ENCODE measurements around the gene DGKG.

DGKG gene

DNA sequence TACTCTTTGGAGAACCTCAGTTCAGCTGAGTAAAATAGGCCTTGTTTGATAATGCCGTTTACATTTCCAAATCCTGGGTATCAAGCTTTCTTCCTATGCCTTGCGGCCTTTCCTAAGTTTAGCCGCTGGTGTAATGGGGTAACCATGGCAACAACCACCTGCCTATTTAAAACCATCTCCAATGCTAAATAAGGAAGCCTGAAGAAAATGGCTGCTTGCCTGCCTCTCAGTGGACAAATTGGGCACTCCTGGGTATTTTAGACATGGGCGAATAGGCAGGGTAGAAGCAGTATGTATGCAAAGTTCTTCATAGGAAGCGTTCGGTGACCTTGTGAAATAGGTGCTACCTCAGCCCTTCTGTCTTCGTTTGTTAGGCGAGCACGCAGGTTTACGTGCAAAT lies 122.7 kb downstream of the DGKG start:
- DNase-seq (ENCODE audit: low spot score), result no peak

DNA sequence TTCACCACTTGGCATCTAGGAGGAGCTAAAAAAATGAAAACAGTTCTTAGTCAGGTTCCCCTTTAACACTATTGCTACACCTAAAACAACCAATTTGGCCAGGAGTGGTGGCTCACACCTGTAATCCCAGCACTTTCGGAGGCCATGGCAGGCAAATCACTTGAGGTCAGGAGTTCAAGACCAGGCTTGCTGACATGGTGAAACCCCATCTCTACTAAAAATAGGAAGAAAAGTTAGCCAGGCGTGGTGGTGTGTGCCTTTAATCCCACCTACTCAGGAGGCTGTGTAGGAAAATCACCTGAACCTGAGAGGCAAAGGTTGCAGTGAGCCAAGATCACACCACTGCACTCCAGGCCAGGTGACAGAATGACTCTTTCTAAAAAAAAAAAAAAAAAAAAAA lies 124.1 kb downstream of the DGKG start:
- DNase-seq (ENCODE audit: low spot score), result no peak

DNA sequence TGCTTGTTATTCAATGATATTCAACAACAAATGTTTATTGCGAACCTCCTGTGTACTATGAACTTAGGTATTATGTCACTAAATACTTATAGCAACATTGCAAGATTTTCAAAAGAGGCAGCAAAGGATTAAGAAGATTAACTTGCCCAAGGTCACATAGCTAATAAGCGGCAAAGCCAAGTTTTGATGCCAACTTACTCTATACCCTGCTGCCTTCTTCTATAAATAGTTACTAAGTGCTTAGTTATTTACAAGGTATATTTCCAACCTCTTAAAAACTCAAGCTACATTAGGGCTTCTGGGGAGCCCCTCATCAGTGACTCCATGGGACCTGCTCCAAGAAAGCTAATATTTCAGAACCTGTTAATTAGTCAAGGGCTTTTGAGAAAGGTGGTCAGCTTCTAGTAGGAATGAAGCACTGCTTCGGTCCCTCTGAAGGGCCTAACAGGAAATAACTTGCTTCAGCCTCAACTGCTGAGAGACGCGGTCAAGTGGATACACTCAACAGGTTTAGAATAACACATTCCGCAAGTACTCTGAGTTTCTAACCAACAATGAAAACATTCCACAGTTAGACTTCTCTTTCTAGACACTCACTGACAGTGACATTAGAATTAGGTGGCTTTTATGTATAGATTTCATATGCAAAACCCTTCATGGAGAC lies 125.5 kb downstream of the DGKG start:
- no peak for DNase-seq (ENCODE audit: low spot score)

DNA sequence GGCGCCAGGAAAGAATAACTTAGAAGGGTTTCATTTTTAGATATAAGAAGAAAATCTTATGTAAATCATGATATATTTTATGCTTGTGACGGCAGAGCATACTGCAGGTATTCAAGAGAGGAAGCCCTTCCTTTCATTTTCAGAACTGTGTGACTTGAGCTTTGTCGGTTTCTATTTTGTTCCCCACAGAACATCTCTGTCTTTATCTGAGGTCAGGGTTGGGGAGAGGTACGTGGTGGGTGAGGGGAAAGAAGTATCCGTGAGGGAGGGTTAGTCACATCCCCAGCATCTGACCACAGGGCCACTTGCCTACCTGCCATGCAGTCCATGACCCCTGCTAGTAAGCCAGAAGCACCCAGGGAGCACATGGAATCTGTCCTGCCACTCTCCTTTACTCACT lies 126.5 kb downstream of the DGKG start:
- DNase-seq (ENCODE audit: low spot score), result no peak

DNA sequence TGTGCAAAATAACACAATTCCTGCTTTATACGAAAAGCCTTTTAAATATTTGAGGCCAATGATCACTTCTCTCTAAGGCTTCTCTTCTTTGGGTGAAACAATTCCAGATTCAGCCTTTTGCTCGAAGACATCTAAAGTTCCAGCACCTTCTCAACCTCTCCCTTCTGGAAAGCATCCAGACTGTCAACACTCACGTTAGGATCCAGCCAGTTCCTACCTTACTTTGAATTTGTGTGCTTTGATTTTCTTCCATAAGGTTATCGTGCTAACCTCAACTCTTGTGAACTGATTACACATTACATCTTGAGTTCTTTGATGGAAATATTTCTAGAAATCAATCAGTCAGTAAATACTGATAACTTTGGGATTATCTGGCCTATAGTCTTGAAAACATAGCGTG lies 127.9 kb downstream of the DGKG start:
- no peak for DNase-seq (ENCODE audit: low spot score)

DNA sequence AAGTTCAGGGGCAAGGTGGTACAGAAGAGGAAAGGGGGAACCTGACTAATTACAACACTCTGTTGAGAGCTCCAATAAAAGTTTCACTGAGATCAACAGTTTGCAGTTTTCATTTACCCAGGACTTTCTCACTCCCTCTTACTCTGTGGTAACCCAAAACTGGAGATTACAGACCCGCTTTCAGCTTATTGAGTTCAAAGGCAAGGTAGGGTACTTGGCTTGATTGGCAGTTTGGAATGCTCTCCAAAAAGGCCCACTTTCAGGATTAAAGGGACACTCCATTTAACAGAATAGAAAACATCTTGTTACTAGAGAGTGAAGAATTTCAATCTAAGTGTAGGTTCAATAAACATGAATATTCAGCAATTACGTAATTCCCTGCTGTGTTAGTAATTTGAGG lies 135.6 kb downstream of the DGKG start:
- DNase-seq (ENCODE audit: low spot score), result no peak

DNA sequence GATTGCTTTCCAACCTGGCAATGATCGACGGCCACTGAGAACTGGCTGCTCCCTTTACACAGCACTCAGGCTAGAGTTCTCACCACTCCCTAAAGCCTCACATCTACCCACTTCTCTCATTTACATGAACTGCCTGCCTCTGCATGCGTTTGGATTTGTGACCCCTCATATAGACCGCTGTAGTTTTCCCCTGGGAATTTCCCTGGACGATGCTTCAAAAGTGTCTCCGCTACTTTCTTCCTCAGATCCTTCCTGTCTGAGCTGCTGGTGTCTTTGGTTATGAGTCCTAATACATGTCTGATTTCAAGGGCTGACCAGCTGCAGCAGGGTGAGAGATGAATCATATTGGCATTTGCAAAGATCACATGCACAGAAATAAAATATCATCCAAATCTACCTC lies 136.4 kb downstream of the DGKG start:
- no peak for DNase-seq (ENCODE audit: low spot score)

DNA sequence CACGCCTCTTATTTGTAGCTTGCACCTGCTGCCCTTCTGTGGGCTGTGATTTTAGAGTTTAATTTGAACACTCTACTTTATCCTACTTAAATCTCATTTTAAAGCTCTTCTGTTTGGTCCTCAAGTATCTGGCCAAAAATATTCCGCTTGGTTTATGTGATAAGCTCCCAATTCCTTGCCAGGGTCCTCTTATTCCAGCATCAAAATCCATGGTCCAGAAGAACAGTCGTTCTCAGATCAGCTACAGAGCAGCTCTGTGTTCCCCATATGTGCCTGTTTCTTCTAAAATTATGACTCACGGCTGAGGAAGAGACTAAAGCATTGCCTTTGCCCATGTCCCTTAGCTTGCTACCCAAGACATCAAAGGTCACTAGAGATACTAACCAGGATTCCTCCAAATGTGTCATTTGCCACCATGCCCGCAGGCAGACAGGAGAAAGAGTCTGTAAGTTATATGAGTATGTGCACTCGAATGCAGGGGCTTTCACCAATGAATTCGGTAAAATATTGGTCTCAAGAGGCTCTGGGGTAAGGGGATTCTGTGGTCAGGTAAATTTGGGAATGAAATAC lies 137.9 kb downstream of the DGKG start:
- no peak for DNase-seq (ENCODE audit: low spot score)

DNA sequence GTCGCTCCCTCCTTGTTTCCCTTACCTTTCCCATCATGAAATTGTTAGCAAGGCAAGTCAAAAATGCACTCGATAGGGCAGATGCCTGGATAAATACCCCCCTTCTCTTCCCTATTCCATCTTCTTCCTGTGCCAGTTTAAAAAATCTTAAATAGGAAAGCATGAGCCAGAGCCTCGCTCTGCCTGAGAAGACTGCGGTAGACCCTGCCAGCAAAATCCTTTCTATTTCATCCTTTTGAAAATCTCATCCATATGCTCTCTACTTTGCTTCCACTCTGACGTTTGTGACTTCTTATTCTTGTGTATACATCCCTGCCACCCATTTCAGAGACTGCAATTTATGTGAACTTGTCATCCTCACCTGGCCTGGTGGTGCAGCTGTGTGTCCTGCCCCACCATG lies 138.6 kb downstream of the DGKG start:
- DNase-seq (ENCODE audit: low spot score), result no peak

DNA sequence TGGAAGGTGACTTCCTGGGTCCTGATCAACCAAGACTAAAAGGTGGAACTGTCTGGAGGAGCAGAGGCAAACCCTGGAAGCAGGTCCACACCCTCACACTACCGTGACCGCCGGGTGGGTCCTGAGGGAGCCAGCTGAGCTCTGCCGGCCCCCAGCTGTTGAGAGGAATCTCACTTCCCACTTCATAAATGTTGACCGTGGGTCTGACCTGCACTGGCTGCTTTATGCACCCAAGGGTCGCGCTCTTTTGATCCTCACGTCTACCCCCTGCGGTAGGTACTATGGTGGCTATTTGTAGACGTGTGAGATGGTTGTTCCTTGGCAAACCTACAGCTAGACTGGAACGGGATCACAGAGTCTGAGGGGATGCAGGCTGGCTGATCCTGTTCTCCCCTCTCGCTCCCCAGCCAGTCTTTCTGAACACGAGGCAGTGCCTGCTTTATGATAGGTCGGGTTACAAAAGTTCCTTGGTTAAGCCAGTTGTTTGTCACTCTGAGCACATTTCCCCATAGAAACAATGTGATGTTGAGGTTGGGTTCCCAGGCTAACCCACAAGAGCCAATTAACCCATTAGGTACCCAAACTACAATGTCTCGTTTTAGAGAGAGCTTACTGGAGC lies 140.2 kb downstream of the DGKG start:
- DNase-seq (ENCODE audit: low spot score), result no peak

DNA sequence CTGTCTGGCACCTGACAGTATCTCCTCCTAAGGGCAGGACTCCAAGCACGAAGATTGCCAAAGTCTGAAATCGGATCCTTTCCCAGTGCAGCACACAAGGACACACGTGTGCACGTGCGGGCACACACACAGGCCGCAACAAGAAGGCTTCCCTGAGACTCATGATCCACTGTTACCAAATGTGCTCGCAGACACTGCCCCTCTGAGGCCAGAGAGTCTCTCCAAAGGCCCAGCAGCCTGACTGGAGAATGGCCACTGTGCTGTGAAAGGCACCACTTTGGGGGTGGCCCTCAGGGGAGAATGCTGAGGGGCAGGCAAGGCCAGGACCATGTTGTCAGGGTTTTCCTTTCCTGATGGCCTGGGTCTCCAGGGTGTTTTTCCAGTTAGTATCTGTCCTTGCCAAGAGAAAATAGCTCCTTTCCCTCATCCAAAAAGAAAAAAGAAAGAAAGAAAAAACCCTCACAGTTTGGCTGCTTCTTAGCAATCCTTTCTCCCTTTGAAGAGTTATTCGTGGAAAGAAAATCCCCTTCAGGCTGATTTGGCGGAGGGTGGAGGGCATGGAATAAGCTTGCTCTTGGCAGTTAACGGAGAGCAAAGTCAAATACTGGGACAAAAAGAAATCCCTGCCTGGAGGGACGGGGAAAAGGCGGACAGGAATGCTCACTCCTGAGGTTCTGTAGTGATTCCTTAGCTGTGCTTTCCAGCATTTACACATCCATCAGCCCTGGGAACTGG lies 141.0 kb downstream of the DGKG start:
- no peak for DNase-seq (ENCODE audit: low spot score)

DNA sequence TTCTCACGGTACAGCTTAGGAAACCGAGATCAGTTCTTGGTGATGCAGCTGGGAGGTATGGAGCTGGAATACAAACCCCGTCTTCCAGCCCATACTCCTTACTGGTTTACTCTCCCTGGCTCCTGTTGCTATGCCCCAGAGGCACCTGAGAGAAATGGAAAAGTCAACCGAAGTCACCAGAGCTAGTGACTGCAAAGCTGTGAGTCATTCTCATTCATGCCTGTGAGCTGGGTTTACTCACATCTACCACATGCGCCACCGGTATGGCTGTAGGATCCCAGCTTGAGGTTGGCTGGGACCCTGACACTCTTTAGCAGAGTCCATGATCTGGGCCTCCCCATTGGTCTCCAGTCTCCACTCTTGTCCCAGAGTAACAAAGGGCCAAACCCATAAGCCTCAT lies 141.7 kb downstream of the DGKG start:
- no peak for DNase-seq (ENCODE audit: low spot score)

DNA sequence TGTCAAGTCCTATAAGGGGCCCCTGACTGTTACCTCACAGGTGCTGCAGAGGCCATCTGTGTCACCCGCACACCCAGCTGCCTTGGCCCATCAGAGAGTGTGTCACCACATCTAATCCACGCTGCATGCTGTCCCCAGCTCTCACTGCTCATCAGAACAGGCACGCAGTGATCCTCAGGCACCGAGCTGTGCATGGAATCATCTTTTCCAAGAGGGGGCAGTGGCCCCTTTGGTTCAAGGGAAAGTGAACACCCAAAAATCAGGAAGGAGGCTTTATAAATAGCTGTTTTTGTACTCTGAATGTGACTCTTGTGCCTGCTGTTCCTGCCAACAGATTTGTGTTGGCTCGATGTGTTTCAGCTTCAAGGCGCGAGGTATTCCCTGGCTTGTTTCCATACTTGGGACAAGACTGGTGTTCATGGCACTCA lies 142.8 kb downstream of the DGKG start:
- DNase-seq (ENCODE audit: low spot score), result no peak

DNA sequence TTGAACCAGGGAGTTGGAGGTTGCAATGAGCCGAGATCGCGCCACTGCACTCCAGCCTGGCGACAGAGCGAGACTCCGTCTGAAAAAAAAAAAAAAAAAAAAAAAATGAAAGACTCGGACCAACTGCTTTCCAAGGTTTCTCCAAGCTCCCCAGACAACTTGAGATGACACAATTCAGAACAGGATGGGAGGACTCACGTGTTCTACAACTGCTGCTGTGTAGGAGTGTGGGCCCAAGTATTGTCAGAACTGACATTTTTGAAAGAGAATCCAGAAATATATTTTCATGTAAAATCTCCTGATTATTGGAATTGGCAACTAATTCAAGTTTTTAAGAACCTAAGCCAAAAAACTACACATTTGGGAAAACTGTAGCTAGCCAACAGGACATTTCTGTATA lies 143.6 kb downstream of the DGKG start:
- DNase-seq (ENCODE audit: low spot score), result no peak

DNA sequence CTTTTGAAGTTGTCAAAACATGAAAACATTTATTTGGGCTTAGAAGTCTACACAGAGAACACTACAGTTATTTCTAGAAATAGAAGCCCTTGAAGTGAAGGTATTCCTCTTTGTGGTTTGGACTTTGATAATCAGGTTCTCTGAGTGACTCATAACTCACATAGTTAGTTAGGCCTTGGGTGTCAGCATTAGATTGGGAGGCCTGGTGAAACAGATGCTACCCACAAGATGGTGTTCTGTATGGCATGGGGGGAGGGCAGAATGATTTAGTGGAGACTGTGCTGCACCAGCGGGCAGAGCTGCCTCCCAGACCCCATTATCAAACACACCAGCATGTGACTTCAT lies 144.2 kb downstream of the DGKG start:
- no peak for DNase-seq (ENCODE audit: low spot score)

DNA sequence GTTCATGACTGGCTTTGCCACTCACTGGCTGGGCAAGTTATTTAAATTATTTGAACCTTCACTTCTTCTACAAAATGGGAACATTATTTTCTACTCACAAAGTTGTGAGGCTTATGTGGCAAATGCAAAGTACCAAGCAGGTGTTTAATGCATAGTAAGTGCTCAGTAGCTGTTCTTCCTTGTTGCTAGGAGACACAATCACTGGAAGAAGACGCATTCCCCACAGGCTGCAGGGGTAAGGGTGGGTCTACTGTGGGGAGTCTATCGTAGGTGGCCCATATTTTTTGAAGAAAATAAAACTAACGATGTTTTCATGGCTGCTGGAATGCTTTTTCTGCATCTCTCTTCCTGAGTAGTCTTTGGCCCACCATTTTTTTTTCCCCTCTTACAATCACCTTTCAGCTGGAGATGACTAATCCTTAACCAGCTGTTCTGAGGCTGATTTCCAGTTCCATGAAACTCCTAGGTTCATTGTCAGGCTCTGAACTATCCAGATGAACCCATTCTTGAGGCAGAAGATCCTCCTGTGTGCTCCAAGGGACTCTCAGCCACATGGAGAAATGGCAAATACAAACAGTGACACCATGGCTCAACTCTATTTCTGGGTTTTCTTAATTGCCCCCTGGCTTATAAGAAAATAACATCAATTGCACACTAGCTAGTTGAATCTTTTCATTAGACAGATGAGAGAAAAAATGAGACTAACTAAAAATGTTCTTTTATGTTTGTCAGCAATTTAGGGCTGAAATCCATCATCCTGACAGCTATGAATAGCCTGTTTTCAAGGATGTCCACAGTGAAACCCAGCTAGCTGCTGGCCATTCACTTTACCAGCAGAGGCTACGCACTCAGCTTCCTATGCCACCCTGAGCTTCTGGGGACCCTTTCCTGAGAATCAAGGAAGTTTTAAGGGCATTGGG lies 144.9 kb downstream of the DGKG start:
- no peak for DNase-seq (ENCODE audit: low spot score)

DNA sequence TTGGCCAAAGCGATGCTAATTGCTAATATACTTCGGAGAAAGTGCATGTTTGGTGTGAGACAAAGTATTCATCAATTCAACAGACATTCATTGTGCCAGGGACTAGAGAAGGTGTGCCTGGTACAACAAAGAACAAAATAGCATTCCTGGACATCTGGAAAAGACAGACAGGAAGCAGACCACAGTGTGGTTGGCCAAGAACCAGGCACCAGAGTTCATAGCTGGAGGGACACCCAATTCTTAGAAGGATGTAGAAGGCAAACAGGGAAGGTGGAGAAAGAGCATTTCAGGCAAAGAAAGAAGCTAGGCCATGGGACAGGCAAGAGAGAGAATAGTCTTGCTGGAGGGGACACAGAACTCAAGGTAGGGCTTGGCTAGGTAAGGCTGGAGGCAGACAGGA lies 147.4 kb downstream of the DGKG start:
- DNase-seq (ENCODE audit: low spot score), result no peak

DNA sequence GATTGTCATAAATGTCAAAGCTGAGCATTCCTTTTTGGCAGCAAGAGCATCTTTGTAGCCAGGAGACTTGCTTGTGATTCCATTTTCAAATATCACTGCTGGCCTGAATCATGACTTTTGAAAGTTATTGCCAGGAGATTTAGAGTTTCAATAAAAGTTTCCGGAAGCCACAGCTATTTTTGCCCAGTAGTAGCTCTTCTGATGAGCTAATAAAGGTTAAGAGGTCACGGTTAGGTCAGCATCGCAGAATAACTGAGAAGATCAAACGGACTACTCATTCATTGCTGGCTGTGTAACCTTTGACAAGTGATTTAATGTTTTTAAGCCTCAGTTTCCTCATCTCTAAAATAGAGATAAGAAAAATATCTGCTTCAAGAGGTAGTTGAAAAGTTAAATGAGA lies 148.1 kb downstream of the DGKG start:
- DNase-seq (ENCODE audit: low spot score), result no peak

DNA sequence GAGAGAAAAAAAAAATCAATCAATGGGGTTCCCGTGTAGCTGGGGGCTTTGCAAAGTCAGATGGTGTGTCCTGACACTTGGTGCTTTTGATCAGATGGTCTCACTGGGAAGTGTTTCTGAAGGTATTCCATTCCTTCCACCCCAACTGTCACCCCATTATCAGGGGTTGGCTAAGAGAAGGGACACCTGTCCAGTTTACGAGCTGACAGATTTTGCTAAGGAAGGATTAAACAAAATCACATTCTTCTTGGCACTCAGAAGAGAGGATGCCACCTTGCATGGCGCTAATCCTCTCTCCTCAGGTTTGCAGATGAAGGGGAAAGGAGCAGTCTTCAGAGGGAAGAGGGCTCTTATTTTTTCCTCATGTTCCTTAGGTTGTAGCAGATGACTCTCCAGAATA lies 149.4 kb downstream of the DGKG start:
- DNase-seq (ENCODE audit: low spot score), result no peak

DNA sequence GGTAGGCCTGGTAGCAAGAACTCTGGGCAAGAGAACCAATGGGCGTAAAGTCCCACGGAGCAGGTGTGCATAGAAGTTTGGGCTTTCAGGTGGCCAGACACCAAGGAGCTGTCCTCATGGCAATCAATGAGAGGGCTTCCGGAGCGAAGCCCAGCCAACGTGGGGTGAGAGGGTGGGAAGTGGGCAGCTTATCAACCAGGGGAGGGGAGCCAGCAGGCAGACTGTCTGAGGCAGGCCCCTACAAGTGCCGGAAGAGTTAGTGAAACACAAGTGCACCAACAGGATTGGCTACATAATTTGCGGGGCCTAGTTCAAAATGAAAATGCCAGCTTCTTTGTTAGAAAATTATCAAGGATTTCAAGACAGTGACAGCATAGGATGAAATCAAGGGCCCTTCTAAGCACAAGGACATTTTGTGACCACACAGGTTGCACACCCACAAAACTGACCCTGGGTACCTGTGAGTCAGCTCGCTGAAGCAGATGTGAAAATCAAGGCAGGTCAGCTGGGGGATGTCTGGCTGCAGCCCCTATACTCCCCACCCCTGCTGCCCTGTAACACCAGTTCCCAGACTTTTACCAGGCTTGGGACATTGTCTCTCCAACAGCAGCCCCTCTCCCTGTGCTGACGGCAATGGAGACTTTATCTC lies 151.1 kb downstream of the DGKG start:
- DNase-seq (ENCODE audit: low spot score), result no peak

DNA sequence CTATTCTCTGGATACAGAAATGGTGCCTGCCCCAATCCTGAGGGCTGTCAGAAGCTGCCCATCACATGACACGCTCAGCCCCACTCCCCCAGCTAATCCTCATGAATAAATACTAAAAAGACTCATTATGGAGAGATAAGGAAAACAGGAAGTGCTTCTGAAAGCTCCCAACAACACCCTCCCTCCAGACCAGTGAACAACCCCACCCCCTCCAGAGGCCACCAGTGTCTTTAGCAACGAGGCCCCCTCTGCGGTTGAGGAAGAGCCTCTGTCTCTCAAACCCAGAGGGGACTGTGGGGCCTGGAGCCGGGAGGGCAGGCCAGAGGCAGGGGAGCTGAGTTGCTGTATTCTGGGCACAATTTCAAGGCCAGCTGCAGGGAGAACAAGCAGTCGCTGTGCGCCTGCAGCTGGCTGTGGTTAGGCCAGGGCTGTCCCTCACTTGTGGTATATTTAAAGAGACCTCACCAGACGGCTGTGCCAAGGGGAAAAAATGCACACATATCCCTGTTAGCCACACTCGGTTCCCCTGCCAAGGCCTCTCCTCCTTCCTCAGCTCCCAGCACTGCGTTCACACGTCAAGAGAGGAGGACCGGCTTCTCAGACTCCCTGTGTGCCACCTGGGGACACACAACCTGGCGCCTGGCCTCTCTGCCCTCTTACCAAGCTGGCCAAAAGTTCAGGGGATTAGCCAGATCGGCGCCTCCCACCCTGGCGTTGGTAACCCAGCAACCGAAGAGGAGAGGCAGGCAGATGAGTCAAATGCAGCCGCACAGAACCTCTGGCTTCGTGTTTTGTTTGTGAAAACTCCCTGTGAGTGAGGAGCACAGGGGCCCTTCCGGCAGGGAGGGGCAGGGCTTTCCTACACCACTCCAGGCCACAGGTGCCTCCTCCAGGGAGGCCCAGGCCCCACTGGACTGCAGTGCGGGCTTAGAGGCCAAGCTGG lies 152.0 kb downstream of the DGKG start:
- DNase-seq (ENCODE audit: low spot score), result no peak

All from CD4-positive, alpha-beta T cell treated with Interleukin-15 for 4 hours (primary cell).